Naive thymus-derived CD8-positive, alpha-beta T cell (primary cell): ENCODE measurements around the gene PLCD3. TPM values are rescaled to one million over a fixed set of nuclear protein-coding genes. Genes with fewer than 3 reads are reported as not detected.

Experiments used
- ATAC-seq, 2 donors: fragments of 150-1000 bp; cut with Tn5 transposase in 1 of 2; sonication (Bioruptor Pico), chemical (Tn5 transposase) in 1 of 2; 1 replicate in 1 of 2; 2 replicates in 1 of 2; pipeline ENCODE4 v1.10.0; 2021; ENCODE audit warnings: mild to moderate bottlenecking in 2 of 2, moderate library complexity in 2 of 2
- POLR2A ChIA-PET: fragments of 350-600 bp; sonication (Branson Sonifier 250); formaldehyde crosslinking; loops from one replicate; lab custom pipeline; 2021; ENCODE audit warnings: antibody characterized with exemption; lab: Charles Lee
- DNase-seq, 10 donors: peaks; one replicate each; pipeline versions ENCODE4 v3.0.0 to v3.0.0-alpha.2; 2020 to 2022
- H3K27ac Mint-ChIP-seq, 10 donors: one replicate each; pipeline ENCODE4 v1.8.0; 2020 to 2022; ENCODE audit warnings: mild to moderate bottlenecking in 10 of 10, mixed read lengths in 10 of 10, moderate library complexity in 4 of 10, inconsistent platforms in 1 of 10
- H3K27me3 Mint-ChIP-seq, 5 donors: one replicate each; pipeline ENCODE4 v1.8.0; 2021 to 2022; ENCODE audit warnings: mixed read lengths in 5 of 5
- H3K36me3 Mint-ChIP-seq, 3 donors: one replicate each; pipeline ENCODE4 v1.8.0; 2020 to 2022; ENCODE audit warnings: mixed read lengths in 3 of 3, mild to moderate bottlenecking in 2 of 3, inconsistent platforms in 1 of 3
- H3K4me1 Mint-ChIP-seq, 4 donors: one replicate each; pipeline ENCODE4 v1.8.0; 2021 to 2022; ENCODE audit warnings: mixed read lengths in 4 of 4
- H3K4me3 Mint-ChIP-seq, 10 donors: one replicate each; pipeline ENCODE4 v1.8.0; 2020 to 2022; ENCODE audit warnings: mild to moderate bottlenecking in 10 of 10, mixed read lengths in 10 of 10, moderate library complexity in 6 of 10, inconsistent platforms in 1 of 10
- H3K9me3 Mint-ChIP-seq, 9 donors: one replicate each; pipeline ENCODE4 v1.8.0; 2020 to 2022; ENCODE audit warnings: mixed read lengths in 9 of 9, mild to moderate bottlenecking in 3 of 9, inconsistent platforms in 1 of 9, moderate library complexity in 1 of 9
- polyA plus RNA-seq, 3 donors: library from polyadenylated mRNA; unstranded; fragments of 300-500 nt; fragmentation: Illumina TruSeq; gene quantifications; one replicate each; pipeline ENCODE4 v1.2.3, GENCODE V29; 2021
- total RNA-seq, 8 experiments: library from RNA in 2 of 8; stranded (reverse) in 2 of 8; gene quantifications; one replicate each; pipeline ENCODE4 v1.2.3 and lab custom pipeline; 2021 to 2026

The PLCD3 gene
- total and polyA plus RNA-seq, 5 experiments from 2014 or later = 0.35 to 4.0 (median 0.65) TPM

- Mint-ChIP-seq H3K9me3 (no peaks in the 10 kb centered on the region), H3K27ac (peak overlapping the region in 4 of 10 donors; percentile 5 to 89 (median 62)), H3K4me3 (no peak overlapping the region), H3K36me3 (peaks cover 0 to 80% (median 8%) of the 10 kb centered on the region in 3 donors), H3K4me1 (peaks cover 0 to 6% (median 2%) of the 10 kb centered on the region in 4 donors), H3K27me3 (no peaks in the 10 kb centered on the region)
- POLR2A ChIA-PET = interaction anchor here (0.6 kb wide), 1 partner anchor 110 kb away, joined by 3 read pairs; no protein-coding TSS in a partner anchor
- ATAC-seq (no peak), DNase-seq (peak in 1 of 10 donors; percentile 23)
These were observed 29.5 kb downstream of the PLCD3 start for GRCh38 chr17:45102856-45103255.

GRCh38 chr17:45101883-45102811 lies 30.2 kb downstream of the PLCD3 start:
- ATAC-seq = no peak
- H3K27me3 Mint-ChIP-seq = no peaks in the 10 kb centered on the region
- H3K36me3 Mint-ChIP-seq = peaks cover 0 to 83% (median 9%) of the 10 kb centered on the region in 3 donors
- peak overlapping the region in 6 of 10 donors; percentile 19 to 89 (median 44) for H3K27ac Mint-ChIP-seq
- no peaks in the 10 kb centered on the region for H3K9me3 Mint-ChIP-seq
- no peak overlapping the region for H3K4me3 Mint-ChIP-seq
- peaks cover 0 to 6% (median 2%) of the 10 kb centered on the region in 4 donors for H3K4me1 Mint-ChIP-seq
- peak in 1 of 10 donors; percentile 28 for DNase-seq
- POLR2A ChIA-PET = interaction anchor here (0.6 kb wide), 2 partner anchors 110 to 331 kb away, joined by 3 to 5 read pairs; no protein-coding TSS in a partner anchor

DNA sequence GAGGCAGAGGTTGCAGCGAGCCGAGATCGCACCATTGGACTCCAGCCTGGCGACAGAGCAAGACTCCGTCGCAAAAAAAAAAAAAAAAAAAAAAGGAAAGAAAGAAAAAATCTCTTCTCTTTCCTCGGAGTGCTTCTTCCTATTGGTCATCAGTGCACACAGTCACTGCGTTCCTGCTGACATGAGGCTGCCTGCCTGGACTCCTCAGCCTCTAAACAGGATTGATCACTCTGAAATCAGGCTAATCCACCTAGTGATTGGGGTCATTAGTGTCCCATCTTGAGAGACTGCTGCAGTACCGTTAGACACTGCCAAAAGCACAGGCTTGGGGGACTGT lies 30.8 kb downstream of the PLCD3 start:
- Mint-ChIP-seq H3K4me3 (no peak overlapping the region), H3K36me3 (peaks cover 0 to 83% (median 12%) of the 10 kb centered on the region in 3 donors), H3K4me1 (peaks cover 0 to 6% (median 2%) of the 10 kb centered on the region in 4 donors), H3K27ac (peak overlapping the region in 1 of 10 donors; percentile 89), H3K27me3 (no peaks in the 10 kb centered on the region), H3K9me3 (no peaks in the 10 kb centered on the region)
- ATAC-seq = no peak
- peak in 1 of 10 donors; percentile 13 for DNase-seq
- POLR2A ChIA-PET = interaction anchor here (0.6 kb wide), 1 partner anchor 330 kb away, joined by 5 read pairs; no protein-coding TSS in a partner anchor

GRCh38 chr17:45098869-45099616 lies 33.3 kb downstream of the PLCD3 start:
- no peak overlapping the region for H3K4me3 Mint-ChIP-seq
- peak; percentile 51 to 85 (median 69) for DNase-seq
- H3K9me3 Mint-ChIP-seq = no peaks in the 10 kb centered on the region
- POLR2A ChIA-PET = interaction anchor here (0.6 to 1.5 kb wide), 3 partner anchors 22 to 49 kb away, joined by 3 to 10 read pairs (median 3); partner anchors contain the start of gene NMT1
- peak overlapping the region in 9 of 10 donors; percentile 28 to 73 (median 43) for H3K27ac Mint-ChIP-seq
- H3K4me1 Mint-ChIP-seq = peaks cover 0 to 10% (median 2%) of the 10 kb centered on the region in 4 donors
- ATAC-seq = peak; percentile 89 to 90
- H3K27me3 Mint-ChIP-seq = no peaks in the 10 kb centered on the region
- peaks cover 0 to 80% (median 19%) of the 10 kb centered on the region in 3 donors for H3K36me3 Mint-ChIP-seq

- Mint-ChIP-seq H3K36me3 (peaks cover 0 to 80% (median 24%) of the 10 kb centered on the region in 3 donors), H3K9me3 (no peaks in the 10 kb centered on the region), H3K27ac (peak overlapping the region in 6 of 10 donors; percentile 17 to 59 (median 40)), H3K4me1 (peaks cover 0 to 10% (median 2%) of the 10 kb centered on the region in 4 donors), H3K4me3 (no peak overlapping the region), H3K27me3 (no peaks in the 10 kb centered on the region)
- peak in 1 of 10 donors; percentile 31 for DNase-seq
- POLR2A ChIA-PET = no interaction called here
- no peak for ATAC-seq
These were observed 34.0 kb downstream of the PLCD3 start for GRCh38 chr17:45098081-45098868.

GRCh38 chr17:45096926-45097325 lies 35.4 kb downstream of the PLCD3 start:
- ATAC-seq (no peak), DNase-seq (no peak)
- Mint-ChIP-seq H3K4me3 (no peak overlapping the region), H3K9me3 (no peaks in the 10 kb centered on the region), H3K27ac (peak overlapping the region in 1 of 10 donors; percentile 25), H3K36me3 (peaks cover 0 to 79% (median 24%) of the 10 kb centered on the region in 3 donors), H3K4me1 (peaks cover 0 to 6% (median 2%) of the 10 kb centered on the region in 4 donors), H3K27me3 (no peaks in the 10 kb centered on the region)
- POLR2A ChIA-PET = no interaction called here

DNA sequence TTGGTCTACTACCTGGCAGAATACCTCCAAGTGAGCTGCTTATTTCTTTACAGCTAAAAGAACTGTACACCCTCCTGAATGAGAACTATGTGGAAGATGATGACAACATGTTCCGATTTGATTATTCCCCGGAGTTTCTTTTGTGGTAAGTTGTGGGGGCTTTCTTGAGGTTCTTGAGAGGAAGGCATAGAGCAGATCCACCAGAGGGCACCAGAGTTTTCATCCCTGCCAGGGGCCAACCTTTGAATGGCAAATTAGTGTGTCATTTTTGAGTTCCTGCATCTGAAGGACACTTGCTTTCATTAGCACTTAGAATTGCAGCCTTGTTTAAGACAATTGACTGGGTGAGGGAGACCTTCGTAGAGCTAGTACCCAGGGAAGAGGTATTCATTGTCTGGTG lies 36.2 kb downstream of the PLCD3 start:
- DNase-seq (no peak), ATAC-seq (no peak)
- H3K4me3 Mint-ChIP-seq = no peak overlapping the region
- H3K27me3 Mint-ChIP-seq = no peaks in the 10 kb centered on the region
- H3K9me3 Mint-ChIP-seq = no peaks in the 10 kb centered on the region
- POLR2A ChIA-PET = interaction anchor here (0.6 kb wide), 1 partner anchor 119 kb away, joined by 3 read pairs; no protein-coding TSS in a partner anchor
- H3K27ac Mint-ChIP-seq = peak overlapping the region in 2 of 10 donors; percentile 24 to 25
- H3K36me3 Mint-ChIP-seq = peaks cover 0 to 82% (median 24%) of the 10 kb centered on the region in 3 donors
- peaks cover 0 to 6% (median 2%) of the 10 kb centered on the region in 4 donors for H3K4me1 Mint-ChIP-seq

DNA sequence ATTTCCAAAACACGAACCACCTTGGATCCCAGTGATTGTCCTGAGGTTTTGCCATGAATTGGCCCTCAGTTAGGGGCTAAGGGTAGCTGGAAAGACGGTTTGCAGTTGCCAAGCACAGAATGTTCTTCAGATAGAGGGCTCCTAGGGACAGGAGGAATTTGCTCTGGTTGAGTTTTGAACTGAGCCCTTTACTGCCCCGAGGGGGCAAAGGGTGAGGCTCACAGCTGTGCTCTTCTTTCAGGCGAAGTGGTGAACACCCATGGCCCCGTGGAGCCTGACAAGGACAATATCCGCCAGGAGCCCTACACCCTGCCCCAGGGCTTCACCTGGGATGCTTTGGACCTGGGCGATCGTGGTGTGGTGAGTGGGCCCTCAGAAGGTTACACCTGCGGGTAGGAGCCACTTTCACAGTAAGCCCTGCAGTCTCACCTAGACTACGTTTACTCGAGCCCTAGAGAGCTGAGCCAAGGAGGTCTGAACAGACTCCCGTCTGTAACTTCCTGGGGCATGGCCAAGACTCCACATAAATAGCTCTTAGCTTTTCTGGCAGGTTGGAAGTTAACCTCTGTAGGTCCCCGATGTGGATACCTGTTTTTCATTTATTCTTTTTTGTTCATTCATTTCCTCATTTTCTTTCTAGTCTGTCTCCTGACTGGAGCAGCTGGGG lies 38.7 kb downstream of the PLCD3 start:
- DNase-seq (no peak), ATAC-seq (no peak)
- no peak overlapping the region for H3K4me3 Mint-ChIP-seq
- POLR2A ChIA-PET = no interaction called here
- H3K36me3 Mint-ChIP-seq = peaks cover 0 to 85% (median 26%) of the 10 kb centered on the region in 3 donors
- H3K27ac Mint-ChIP-seq = no peak overlapping the region
- peaks cover 0 to 7% (median 0%) of the 10 kb centered on the region in 4 donors for H3K4me1 Mint-ChIP-seq
- H3K27me3 Mint-ChIP-seq = no peaks in the 10 kb centered on the region
- H3K9me3 Mint-ChIP-seq = no peaks in the 10 kb centered on the region

DNA sequence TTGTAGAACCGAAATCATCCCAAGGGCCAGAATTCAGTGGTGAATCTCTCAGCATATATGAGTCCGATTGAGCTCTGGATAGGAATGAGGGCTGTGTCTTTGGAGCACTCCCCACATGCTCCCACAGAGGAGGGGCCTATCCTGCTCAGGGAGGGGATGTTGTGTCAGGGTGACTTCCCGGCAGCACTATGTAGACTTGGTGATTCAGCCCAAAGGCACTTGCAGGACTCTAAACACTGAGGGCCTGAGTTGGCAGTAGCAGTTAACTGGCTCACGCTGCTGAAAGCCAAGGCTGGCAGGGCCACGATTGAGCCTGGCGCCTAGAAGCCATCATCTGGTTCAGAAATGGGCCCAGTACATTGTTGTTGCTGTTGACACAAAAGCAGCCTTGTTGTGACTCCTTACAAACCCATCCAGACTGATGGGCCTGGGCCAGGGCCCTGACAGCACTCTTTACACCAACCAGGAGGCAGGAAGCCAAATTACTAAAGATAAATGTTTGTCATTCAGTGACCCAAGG lies 39.3 kb downstream of the PLCD3 start:
- peaks cover 0 to 7% (median 0%) of the 10 kb centered on the region in 4 donors for H3K4me1 Mint-ChIP-seq
- ATAC-seq = no peak
- POLR2A ChIA-PET = no interaction called here
- DNase-seq = no peak
- H3K27me3 Mint-ChIP-seq = no peaks in the 10 kb centered on the region
- H3K36me3 Mint-ChIP-seq = peaks cover 0 to 85% (median 23%) of the 10 kb centered on the region in 3 donors
- H3K4me3 Mint-ChIP-seq = no peak overlapping the region
- peak overlapping the region in 2 of 10 donors; percentile 4 to 7 for H3K27ac Mint-ChIP-seq
- no peaks in the 10 kb centered on the region for H3K9me3 Mint-ChIP-seq

DNA sequence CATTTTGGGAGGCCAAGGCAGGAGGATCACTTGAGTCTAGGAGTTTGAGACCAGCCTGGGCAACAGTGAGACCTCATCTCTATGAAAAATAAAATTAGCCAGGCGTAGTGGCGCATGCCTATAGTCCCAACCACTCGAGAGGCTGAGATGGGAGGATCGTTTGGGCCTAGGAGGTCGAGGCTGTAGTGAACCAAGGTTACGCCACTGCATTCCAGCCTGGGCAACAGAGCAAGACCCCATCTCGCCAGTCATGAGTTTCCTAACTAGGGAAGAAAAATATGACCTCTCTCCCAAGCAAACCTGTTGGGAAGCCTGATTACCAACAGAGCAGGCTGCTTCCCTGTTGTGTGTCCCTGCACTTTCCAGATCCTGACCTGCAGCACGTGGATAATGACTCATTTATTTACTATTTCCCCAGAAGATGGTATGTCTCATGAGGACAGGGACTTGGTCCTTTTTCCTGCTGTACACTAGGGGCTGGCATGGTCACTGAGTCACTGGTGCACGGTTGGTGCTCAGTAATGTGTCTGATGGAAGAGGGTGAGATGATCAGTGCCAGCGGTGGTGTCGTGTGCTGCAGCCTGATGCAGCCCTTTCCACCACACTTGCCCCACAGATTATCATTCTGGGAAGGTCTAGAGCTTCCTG lies 40.4 kb downstream of the PLCD3 start:
- H3K27me3 Mint-ChIP-seq = no peaks in the 10 kb centered on the region
- ATAC-seq (no peak), DNase-seq (no peak)
- POLR2A ChIA-PET = interaction anchor here (0.6 kb wide), 1 partner anchor 195 kb away, joined by 4 read pairs; no protein-coding TSS in a partner anchor
- no peak overlapping the region for H3K4me3 Mint-ChIP-seq
- H3K9me3 Mint-ChIP-seq = no peaks in the 10 kb centered on the region
- peak overlapping the region in 3 of 10 donors; percentile 43 to 80 (median 79) for H3K27ac Mint-ChIP-seq
- H3K36me3 Mint-ChIP-seq = peaks cover 0 to 85% (median 24%) of the 10 kb centered on the region in 3 donors
- H3K4me1 Mint-ChIP-seq = peaks cover 0 to 7% (median 0%) of the 10 kb centered on the region in 4 donors
